IPS-15b (cell line): ENCODE data around the gene TRPM2.
A peak's percentile ranks its signal among the peaks of the same experiment; 100 is the strongest.

ENCODE experiments used
- H3K27me3 ChIP-seq: one replicate; pipeline ENCODE4 v1.6.1; 2013; ENCODE audit warnings: low read length; ENCODE audit not compliant: control insufficient read depth, insufficient read depth
- H3K36me3 ChIP-seq: one replicate; pipeline ENCODE4 v1.6.1; 2013; ENCODE audit warnings: low read length; ENCODE audit not compliant: control insufficient read depth, insufficient read depth
- H3K4me1 ChIP-seq: one replicate; pipeline ENCODE4 v1.6.1; 2013; ENCODE audit warnings: mild to moderate bottlenecking, low read length; ENCODE audit not compliant: control insufficient read depth, insufficient read depth
- H3K4me3 ChIP-seq: one replicate; pipeline ENCODE4 v1.5.1; 2013; ENCODE audit warnings: low read depth, low read length
- H3K9ac ChIP-seq: one replicate; pipeline ENCODE4 v1.6.1; 2013; ENCODE audit warnings: low read depth, mild to moderate bottlenecking, low read length
- H3K9me3 ChIP-seq: one replicate; pipeline ENCODE4 v1.6.1; 2013; ENCODE audit warnings: mild to moderate bottlenecking, low read length; ENCODE audit not compliant: control insufficient read depth, insufficient read depth

TRPM2 gene

DNA sequence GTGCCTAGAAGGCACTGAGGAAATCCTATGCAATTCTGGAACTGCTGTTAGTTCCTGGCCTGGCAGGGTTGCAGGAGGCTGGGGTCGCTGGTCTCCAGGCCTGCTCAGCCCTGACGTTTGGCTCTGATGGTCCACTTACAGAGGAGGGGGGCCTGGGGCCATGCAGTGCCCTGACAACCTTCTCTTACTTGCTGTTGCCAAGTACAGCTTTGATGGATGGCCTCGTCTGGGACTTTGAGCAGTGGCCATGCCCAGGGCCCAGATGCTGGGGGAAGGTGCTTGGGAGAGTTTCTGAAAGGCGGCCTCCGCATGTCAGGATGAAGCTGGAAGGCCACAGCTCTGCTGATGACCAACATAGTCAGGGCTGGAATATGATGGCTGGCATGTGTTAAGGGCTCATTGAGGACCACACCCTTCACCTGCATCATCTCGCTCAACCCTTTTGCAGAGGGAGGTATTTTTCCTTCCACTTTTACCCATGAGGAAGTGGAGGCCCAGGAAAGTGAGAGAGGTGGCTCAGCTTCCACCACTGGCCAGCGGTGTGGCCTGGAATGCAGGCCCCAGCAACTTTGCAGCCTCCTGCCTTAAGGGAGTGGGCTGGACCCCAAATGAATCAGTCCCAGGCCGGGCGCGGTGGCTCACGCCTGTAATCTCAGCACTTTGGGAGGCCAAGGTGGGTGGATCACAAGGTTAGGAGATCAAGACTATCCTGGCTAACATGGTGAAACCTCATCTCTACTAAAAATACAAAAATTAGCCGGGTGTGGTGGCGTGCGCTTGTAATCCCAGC lies 67.2 kb downstream of the TRPM2 start:
- H3K4me3 ChIP-seq: no peak overlapping the region
- no peaks in the 10 kb centered on the region for H3K9me3 ChIP-seq
- no peak overlapping the region for H3K9ac ChIP-seq
- H3K27me3 ChIP-seq: no peaks in the 10 kb centered on the region
- H3K36me3 ChIP-seq: no peaks in the 10 kb centered on the region
- H3K4me1 ChIP-seq: no peaks in the 10 kb centered on the region

DNA sequence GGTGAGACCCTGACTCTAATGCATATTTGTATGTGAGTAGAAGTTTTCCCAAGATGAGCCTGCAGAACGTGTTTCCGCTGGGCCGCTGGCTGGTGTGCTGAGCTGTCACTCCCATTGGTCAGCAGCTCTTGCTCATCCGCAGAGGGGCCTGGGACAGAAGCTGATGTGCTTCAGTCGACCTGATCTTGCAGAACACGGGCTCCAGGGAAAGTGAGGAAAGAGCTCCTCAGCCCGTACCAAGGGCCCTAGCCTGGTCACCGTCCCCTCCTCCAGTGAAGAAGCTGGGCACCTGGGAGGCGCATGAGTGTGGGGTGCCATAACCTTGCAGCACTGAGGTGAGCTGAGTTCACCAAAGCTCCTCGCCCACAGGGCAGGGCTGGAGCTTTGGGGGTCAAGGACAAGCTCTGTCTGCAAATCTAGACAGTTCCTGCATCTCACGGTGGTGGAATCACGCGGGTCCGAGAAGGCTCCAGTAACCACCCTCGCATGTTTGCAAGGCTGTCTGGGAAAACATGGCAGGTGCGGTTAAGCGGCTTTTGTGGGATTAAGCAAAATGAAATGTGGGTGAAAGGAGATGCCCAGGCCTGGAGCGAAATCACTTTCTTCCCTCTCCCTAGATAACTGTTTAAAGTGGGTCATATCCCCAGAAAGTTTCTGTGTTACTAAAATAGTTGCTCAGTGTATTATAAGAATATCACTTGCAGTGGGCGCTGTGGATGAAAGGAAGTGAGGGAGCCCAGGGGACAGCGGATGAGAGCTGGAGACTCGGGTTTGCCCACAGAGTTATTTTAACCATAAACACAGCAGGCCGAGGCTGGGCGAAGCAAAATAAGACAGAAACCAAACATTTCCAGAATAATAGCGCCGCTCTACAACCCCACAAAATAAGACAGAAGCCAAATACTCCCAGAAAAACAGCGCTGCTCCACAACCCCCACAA lies 68.8 kb downstream of the TRPM2 start:
- no peak overlapping the region for H3K9ac ChIP-seq
- H3K27me3 ChIP-seq: no peaks in the 10 kb centered on the region
- no peaks in the 10 kb centered on the region for H3K9me3 ChIP-seq
- H3K36me3 ChIP-seq: no peaks in the 10 kb centered on the region
- H3K4me1 ChIP-seq: no peaks in the 10 kb centered on the region
- no peak overlapping the region for H3K4me3 ChIP-seq

DNA sequence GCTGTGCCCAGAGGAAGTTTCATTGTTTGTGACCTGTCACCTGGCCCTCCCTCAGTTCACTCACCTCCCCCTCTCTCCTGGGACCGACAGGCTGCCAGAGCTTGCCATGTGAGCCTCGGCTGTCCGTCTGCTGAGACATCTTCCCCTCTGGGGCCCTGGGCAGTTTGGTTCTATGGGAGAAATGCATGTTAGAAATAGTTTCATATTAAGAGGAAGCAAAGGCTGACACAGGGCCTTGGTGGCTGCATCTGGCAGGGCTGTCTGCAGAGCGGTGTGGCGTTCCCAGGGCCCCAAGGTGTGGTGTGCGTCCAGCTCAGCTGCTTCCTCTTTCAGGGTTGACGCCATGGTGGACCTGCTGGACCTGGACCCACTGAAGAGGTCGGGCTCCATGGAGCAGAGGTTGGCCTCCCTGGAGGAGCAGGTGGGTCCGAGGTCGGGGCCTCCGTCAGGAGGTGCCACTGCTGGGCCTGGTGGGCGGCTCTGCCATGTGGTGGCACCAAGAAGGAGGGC lies 69.9 kb downstream of the TRPM2 start:
- Histone ChIP-seq H3K36me3 (no peaks in the 10 kb centered on the region), H3K4me1 (no peaks in the 10 kb centered on the region), H3K4me3 (no peak overlapping the region), H3K9ac (no peak overlapping the region), H3K27me3 (no peaks in the 10 kb centered on the region), H3K9me3 (no peaks in the 10 kb centered on the region)

DNA sequence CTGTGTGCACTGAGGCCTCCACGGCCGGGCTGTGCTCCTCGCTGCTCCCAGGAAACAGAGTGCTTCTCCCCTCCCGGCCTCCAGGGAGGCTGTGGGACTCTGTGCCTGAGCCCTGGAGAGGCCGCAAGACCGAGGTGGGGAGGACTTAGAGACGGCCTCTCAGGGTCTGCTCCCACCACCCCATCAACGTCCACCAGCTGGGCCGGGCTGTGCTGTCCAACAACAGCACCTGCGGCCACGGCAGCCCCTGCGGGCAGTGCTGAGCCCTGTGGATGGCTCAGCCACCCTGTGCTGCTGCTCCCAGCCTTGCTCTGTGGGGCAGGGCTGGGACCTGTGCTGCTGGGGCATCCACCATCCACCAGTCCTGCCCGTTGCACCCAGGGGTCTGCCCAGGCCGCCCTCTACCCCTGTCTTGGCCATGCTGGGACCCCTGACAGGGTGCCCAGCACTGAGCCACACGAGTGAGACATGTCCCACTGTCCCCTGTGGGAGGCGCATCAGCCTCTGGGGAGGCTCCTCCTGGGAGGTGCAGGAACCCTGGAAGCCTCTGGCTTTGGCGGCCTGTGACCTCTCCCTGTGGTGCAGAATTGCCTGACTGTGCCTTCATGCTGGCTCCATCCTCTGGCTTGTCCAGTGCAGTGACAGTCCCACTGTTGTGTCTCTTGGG lies 70.7 kb downstream of the TRPM2 start:
- Histone ChIP-seq H3K9ac (no peak overlapping the region), H3K9me3 (no peaks in the 10 kb centered on the region), H3K36me3 (no peaks in the 10 kb centered on the region), H3K4me3 (no peak overlapping the region), H3K27me3 (no peaks in the 10 kb centered on the region), H3K4me1 (no peaks in the 10 kb centered on the region)

DNA sequence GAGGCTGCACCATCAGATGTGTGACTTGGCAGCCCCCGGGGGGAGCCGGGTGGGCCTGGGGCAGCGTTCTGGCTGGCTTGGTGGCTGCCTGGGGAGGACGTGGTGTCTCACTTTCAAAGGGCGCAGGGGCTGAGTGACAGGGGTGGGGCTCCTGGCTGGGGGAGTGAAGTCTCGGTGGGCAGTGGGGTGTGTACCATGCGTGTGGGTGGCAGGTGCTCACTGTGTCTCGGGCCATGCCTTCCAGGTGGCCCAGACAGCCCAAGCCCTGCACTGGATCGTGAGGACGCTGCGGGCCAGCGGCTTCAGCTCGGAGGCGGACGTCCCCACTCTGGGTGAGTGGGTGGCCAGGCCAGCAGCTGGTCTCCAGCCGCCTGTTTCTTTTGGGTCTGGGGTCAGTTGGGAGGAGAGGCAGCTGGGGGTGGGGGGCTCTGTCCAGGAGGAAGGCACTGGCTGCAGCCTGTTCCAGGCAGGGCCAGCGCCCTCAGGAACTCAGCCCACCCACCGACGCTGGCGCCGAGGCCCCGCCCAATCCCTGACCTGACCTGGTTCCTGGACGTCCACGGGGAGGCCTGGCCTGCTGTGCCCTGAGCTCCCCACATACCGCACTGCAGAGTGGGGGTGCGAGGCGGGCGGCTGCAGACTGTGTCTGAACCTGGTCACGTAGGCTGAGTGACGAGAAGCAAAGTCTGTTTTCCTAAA lies 71.3 kb downstream of the TRPM2 start:
- Histone ChIP-seq H3K9me3 (no peaks in the 10 kb centered on the region), H3K9ac (peak overlapping the region; percentile 12), H3K4me3 (no peak overlapping the region), H3K4me1 (no peaks in the 10 kb centered on the region), H3K36me3 (no peaks in the 10 kb centered on the region), H3K27me3 (no peaks in the 10 kb centered on the region)

DNA sequence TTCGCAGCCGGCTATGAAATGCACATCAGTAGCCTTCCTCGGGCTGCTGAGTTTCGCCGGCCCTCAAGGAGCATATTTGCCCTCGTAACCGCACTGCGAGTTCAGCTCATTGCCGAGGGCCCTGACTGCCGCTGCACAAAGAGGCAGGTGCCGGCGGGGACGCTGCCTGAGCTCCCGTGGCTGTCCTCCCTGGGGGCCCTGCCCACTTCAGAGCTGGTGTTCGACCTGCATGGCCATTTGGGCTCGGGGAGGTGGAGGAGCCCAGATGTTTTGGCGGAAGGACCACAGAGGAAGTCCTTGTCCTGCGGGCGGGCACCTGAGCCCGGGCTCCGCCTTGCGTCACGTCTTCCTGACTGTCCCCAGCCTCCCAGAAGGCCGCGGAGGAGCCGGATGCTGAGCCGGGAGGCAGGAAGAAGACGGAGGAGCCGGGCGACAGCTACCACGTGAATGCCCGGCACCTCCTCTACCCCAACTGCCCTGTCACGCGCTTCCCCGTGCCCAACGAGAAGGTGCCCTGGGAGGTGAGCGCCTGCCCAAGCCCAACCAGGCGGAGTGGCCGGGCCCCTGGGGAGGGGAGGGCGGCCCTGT lies 72.0 kb downstream of the TRPM2 start:
- peak overlapping the region; percentile 12 for H3K9ac ChIP-seq

DNA sequence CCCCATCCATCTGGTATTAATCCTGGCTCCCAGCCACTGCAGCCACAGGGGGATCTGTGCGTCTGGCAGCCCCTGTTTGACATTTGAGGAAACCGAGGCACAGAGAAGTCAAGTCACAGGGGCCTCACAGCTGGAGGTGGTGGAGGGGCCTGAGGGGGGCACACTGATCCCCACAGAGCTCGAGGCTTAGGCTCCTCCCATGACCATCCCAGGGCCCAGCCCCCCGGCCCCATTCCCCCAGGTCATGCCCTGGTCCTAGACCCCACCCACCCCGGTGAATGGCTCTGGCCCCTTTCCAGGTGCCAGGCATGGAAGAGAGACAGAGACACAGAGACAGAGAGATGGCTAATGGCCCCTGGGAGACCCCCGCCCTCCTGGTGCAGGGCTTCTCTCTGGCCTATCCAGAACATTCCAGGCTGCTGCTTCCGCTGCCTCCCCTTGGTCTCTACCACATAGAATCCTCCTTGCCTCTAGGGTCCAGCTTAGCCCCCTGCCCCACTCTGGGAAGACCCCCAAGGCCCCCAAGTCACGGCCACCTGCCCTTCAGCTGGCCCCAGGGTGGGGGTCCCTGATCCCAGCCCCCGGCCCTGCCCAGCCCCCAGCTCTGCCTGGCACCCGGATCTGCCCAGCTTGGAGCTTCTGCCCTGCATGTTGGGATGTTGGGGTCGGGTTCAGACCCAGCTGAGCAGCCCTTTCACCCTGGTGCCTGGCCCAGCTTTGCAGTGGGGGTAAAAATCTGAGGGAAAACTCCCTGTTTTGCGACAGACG lies 72.7 kb downstream of the TRPM2 start:
- no peak overlapping the region for H3K9ac ChIP-seq
- H3K9me3 ChIP-seq: no peaks in the 10 kb centered on the region
- no peaks in the 10 kb centered on the region for H3K27me3 ChIP-seq
- H3K4me1 ChIP-seq: no peaks in the 10 kb centered on the region
- no peak overlapping the region for H3K4me3 ChIP-seq
- H3K36me3 ChIP-seq: no peaks in the 10 kb centered on the region

More for the DNA sequence above, 72.0 kb downstream of the TRPM2 start:
- no peak overlapping the region for H3K4me3 ChIP-seq
- H3K4me1 ChIP-seq: no peaks in the 10 kb centered on the region
- no peaks in the 10 kb centered on the region for H3K27me3 ChIP-seq
- no peaks in the 10 kb centered on the region for H3K36me3 ChIP-seq
- H3K9me3 ChIP-seq: no peaks in the 10 kb centered on the region

DNA sequence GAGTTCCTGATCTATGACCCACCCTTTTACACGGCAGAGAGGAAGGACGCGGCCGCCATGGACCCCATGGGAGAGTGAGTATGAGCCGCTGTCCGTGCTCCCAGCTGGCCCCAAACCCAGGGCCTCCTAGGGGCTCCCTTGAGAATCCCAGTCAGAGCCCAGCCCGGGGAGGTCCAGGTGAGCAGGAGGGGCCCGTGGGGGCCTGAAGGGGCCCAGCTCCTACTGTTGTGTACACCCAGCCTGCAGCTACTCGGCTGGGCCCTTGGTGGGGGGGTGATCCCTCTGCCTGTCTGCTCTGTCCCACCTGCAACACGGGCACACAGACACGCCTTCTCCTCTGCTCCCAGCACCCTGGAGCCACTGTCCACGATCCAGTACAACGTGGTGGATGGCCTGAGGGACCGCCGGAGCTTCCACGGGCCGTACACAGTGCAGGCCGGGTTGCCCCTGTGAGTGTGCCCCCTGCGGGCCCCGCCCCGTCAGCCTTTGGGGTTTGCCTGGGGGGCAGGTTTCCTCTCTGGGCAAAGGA lies 73.3 kb downstream of the TRPM2 start:
- H3K27me3 ChIP-seq: no peaks in the 10 kb centered on the region
- H3K36me3 ChIP-seq: no peaks in the 10 kb centered on the region
- no peaks in the 10 kb centered on the region for H3K9me3 ChIP-seq
- H3K4me1 ChIP-seq: no peaks in the 10 kb centered on the region
- no peak overlapping the region for H3K4me3 ChIP-seq
- no peak overlapping the region for H3K9ac ChIP-seq

DNA sequence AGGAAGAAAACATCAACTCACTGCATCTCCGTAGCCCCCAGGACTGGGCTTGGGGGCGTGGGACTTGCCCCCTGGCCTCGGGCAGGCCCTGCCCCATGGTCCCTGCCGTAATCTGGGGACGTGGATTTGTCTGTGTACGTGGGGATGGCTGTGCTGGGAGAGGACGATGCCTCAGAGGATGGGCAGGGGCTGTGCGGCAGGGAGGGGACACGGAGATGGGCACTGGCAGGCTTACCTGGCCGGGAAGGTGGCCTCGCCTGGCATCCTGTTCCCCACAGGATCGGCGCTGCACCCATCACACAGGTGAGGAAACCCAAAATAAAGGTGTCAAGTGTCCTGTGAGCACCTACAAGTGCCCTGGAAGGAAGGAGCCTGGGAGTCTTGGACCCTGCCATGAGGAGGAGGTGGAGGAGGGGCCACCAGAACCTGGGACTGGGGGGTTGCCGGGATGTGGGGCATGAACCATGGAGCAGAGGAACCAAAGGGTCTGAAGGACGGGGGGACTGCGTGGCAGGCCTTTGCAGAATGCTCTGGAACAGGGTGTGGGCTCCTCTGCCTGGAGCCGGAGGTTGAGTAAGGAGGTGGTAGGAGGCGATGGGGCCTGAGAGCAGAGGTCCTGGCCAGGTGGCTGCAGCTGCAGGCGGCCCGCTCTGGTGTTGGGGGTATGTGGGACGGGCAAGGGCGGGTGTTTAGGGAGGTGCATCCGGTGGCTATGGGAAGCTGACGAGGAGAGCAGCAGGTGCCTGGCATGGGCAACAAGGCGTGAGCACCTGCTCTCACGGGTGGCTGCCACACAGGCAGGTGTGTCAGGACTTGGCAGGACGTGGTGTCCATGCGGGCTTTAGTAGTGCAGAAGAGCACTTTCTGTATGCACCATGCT lies 74.1 kb downstream of the TRPM2 start:
- Histone ChIP-seq H3K36me3 (no peaks in the 10 kb centered on the region), H3K4me3 (no peak overlapping the region), H3K4me1 (no peaks in the 10 kb centered on the region)

More for the DNA sequence above, 74.1 kb downstream of the TRPM2 start:
- H3K27me3 ChIP-seq: no peaks in the 10 kb centered on the region
- H3K9me3 ChIP-seq: no peaks in the 10 kb centered on the region
- no peak overlapping the region for H3K9ac ChIP-seq
